MG63 (cell line): ENCODE measurements around the gene MAMDC4. TPM values are rescaled to one million over a fixed set of nuclear protein-coding genes. Genes with fewer than 3 reads are reported as not detected.
A peak's percentile ranks its signal among the peaks of the same experiment; 100 is the strongest.
"Not testable (repeated sequence)": the region's sequence is repeated elsewhere in the genome, so short reads cannot be mapped to it uniquely, and the experiment has no call there.

ENCODE experiments used
- DNase-seq: peaks from one replicate; pipeline ENCODE4 v3.0.0-alpha.2; 2020
- H3K27me3 ChIP-seq: fragments of 250-450 bp; sonication (Bioruptor Pico); 2 replicates; pipeline ENCODE4 v1.5.1; 2020; ENCODE audit warnings: mild to moderate bottlenecking, moderate library complexity
- H3K36me3 ChIP-seq: fragments of 250-450 bp; sonication (Bioruptor Pico); 2 replicates; pipeline ENCODE4 v1.5.1; 2020; ENCODE audit warnings: mild to moderate bottlenecking, moderate library complexity
- H3K4me3 ChIP-seq: fragments of 250-450 bp; sonication (Bioruptor Pico); 2 replicates; pipeline ENCODE4 v1.5.1; 2020; ENCODE audit warnings: mild to moderate bottlenecking, moderate library complexity
- H3K9me3 ChIP-seq: fragments of 250-450 bp; sonication (Bioruptor Pico); 2 replicates; pipeline ENCODE4 v1.5.1; 2020; ENCODE audit warnings: mild to moderate bottlenecking, moderate library complexity
- total RNA-seq: library from RNA; depleted of rRNA; stranded (reverse); fragments of >200 nt; shearing (Covaris generic); gene quantifications from 2 replicates; pipeline ENCODE4 v1.2.3, GENCODE V29; 2014; ENCODE audit warnings: low replicate concordance

MAMDC4 gene
- total RNA-seq, 1 experiment from 2014 or later, result 0.63 TPM

DNA sequence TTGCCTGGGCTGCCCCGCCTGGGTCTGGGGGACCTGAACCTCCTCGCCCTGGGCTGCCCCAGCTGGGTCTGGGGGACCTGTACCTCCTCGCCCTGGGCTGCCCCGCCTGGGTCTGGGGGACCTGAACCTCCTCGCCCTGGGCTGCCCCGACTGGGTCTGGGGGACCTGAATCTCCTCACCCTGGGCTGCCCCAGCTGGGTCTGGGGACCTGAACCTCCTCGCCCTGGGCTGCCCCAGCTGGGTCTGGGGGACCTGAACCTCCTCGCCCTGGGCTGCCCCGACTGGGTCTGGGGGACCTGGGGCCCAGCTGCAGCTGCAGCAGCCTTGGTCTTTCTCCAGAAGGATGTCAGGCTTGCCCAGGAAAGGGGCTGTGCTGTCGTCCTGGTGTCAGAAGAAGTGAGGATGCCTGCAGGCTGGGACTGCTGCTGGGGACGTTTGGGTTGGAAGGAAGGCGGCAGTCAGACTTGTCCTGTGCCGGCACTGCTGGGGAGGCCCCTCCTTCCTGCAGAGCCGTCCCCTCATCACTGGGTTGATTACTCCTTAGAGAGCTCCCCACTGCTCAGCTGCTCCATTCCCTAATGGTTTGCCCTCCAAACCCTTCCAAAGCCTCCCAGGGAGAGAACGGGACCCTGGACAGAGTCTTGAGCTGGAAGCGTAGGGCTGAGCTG is 18.6 kb upstream of the MAMDC4 start:
- H3K9me3 ChIP-seq, H3K27me3 ChIP-seq, H3K4me3 ChIP-seq, DNase-seq: not testable (repeated sequence)
- peaks cover 17% of the 10 kb centered on the region for H3K36me3 ChIP-seq

DNA sequence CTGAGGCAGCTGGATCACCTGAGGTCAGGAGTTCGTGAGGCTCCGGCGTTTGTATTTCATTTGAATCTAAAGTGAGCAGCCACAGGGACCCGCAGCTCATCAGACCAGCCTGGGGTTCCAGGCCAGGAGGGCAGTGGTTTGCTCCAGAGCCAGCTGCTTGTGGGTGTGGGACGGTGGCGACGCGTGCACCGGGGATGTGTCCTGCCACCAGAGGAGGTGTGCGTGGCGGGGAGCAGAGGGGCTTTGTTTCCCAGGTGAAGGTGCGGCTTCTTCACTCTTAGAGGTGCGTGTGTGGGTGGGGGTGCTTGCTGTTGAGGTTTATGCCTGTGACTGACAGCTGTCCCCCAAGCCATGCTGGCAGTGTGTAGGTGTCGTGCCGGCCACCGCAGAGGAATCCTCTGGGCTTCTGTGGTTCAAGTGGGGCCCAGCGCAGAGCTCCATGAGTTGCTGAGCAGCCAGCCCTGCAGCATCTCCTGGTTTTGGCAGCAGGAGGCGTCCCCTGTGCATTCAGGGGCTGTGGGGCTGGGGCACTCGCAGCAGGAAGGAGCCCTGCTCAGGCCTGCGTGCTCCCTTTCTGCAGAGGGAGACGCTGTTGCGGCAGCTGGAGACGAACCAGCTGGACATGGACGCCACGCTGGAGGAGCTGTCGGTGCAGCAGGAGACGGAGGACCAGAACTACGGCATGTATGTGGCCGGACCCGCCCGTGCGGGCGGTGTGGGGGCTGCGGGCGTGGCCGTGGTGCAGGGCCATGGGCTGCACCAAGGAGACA is 16.8 kb upstream of the MAMDC4 start:
- no peak for DNase-seq
- Histone ChIP-seq H3K36me3 (peaks cover 17% of the 10 kb centered on the region), H3K4me3 (no peak overlapping the region), H3K9me3 (no peaks in the 10 kb centered on the region), H3K27me3 (no peaks in the 10 kb centered on the region)

DNA sequence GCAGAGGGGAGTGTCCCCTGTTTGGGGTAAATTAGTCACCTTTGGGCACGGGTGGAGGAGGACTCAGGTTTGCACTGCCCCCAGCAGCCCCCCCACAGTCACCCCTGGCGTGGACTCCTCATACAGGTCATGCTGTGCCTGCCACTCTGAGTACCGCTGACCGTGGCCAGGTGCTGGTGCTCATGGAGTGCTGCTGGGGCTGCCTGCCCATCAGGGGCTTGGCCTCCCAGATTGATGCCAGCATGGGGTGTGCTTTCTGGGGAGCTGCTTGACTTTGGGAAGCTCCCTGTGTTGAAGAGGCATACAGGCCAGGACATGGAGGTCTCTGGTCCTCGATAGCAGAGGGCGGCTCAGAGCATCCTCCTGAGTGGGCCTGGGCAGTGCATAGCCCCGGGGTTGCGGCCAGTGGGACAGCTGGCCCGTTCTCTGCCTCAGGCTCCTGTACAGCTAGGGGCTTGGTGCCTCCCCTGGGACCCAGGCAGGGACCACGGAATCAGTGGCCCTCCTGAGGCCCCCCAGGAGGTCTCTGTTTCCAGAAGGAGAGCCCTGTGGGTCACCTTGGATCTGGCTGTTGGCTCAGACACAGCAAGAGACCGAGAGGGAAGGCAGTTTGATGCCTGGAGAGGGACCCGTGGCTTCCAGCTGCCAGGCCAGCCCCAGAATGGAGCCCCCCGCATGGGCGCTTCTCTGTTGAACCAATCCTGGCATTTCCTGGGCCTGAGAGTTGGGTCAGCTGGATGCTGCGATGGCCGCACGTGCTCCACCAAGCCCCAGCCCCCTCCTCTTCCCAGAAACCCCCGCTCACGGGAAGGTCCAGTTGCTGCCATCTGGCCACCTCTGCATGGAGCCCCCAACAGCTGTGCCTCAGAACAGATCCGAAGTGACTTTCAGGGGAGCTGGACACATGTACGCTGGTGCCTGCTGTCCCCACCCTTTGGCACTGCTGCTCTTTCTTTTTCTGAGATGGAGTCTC is 15.9 kb upstream of the MAMDC4 start:
- H3K36me3 ChIP-seq, result peaks cover 10% of the 10 kb centered on the region
- no peaks in the 10 kb centered on the region for H3K9me3 ChIP-seq
- no peak overlapping the region for H3K4me3 ChIP-seq
- no peaks in the 10 kb centered on the region for H3K27me3 ChIP-seq
- no peak for DNase-seq

DNA sequence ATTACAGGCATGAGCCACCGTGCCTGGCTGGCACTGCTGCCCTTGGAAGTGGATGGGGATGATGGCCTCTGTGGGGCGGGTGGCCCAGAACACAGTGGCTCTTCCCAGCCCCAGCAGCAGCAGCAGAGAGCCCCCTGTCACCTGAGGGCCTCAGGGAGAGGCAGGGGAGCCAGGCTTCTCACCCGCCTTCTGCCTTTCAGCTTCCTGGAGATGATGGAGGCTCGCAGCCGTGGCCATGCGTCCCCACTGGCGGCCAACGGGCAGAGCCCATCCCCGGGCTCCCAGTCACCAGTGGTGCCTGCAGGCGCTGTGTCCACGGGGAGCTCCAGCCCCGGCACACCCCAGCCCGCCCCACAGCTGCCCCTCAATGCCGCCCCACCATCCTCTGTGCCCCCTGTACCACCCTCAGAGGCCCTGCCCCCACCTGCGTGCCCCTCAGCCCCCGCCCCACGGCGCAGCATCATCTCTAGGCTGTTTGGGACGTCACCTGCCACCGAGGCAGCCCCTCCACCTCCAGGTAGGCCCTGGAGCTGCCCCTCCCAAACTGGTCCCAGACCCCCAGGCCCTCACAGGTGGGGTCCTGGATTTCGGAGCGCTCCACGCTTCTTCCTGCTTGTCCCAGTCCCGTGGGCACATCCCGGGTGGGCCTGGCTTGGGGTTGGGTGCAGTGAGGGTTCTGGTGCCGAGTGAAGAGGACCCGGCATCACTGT is 14.8 kb upstream of the MAMDC4 start:
- Histone ChIP-seq H3K36me3 (peaks cover 10% of the 10 kb centered on the region), H3K4me3 (no peak overlapping the region), H3K27me3 (no peaks in the 10 kb centered on the region), H3K9me3 (no peaks in the 10 kb centered on the region)
- no peak for DNase-seq

DNA sequence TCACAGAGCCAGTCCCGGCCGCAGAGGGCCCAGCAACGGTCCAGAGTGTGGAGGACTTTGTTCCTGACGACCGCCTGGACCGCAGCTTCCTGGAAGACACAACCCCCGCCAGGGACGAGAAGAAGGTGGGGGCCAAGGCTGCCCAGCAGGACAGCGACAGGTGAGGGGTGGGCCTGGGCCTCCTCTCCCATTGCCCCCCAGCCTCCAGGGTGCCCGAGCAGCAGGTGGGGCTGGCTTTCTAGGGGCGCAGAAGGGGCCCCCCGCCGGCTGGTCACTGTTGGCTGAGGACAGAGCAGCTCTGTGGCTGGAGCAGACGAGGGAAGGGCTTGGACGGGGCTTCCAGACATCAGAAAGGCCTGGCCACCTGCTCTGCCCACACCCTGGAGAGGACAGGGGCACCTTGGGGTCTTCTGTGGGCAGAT is 14.3 kb upstream of the MAMDC4 start:
- not testable (repeated sequence) for H3K27me3 ChIP-seq, H3K4me3 ChIP-seq, DNase-seq, H3K9me3 ChIP-seq
- H3K36me3 ChIP-seq, result peaks cover 10% of the 10 kb centered on the region

DNA sequence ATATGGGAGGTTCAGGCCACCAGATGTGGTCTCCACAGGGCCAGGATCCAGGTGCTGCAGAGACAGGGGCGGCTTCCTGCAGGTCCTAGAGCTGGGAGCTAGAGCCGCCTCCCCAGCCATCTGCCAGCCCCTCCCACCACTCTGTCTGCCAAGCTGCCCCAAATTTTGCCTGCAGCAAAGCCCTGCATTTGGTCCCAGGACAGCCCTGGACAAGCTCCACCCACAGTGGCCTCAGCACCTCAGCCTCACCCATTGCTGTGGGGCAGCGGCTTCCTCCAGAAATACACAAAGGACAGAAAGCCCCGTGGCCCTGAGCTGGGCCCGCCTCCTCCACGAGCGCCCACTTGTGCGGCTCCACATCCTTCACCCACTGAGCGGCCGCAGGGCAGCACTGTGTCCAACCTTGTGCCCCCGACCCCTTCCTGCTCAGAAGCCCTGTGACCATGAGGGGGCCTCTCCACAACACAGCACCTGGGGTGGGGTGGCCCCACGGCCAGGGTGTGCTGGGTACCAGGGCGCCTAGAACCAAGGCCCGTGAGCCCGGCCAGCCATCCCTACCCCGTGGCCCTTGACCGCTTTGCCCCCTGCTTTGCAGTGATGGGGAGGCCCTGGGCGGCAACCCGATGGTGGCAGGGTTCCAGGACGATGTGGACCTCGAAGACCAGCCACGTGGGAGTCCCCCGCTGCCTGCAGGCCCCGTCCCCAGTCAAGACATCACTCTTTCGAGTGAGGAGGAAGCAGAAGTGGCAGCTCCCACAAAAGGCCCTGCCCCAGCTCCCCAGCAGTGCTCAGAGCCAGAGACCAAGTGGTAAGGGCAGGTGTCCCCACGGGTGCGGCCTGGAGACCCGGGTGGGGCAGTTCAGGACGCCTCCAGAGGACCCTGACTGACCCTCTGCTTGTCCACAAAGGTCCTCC is 13.6 kb upstream of the MAMDC4 start:
- H3K36me3 ChIP-seq, result peaks cover 10% of the 10 kb centered on the region
- H3K9me3 ChIP-seq, result no peaks in the 10 kb centered on the region
- no peak overlapping the region for H3K4me3 ChIP-seq
- no peaks in the 10 kb centered on the region for H3K27me3 ChIP-seq
- no peak for DNase-seq

DNA sequence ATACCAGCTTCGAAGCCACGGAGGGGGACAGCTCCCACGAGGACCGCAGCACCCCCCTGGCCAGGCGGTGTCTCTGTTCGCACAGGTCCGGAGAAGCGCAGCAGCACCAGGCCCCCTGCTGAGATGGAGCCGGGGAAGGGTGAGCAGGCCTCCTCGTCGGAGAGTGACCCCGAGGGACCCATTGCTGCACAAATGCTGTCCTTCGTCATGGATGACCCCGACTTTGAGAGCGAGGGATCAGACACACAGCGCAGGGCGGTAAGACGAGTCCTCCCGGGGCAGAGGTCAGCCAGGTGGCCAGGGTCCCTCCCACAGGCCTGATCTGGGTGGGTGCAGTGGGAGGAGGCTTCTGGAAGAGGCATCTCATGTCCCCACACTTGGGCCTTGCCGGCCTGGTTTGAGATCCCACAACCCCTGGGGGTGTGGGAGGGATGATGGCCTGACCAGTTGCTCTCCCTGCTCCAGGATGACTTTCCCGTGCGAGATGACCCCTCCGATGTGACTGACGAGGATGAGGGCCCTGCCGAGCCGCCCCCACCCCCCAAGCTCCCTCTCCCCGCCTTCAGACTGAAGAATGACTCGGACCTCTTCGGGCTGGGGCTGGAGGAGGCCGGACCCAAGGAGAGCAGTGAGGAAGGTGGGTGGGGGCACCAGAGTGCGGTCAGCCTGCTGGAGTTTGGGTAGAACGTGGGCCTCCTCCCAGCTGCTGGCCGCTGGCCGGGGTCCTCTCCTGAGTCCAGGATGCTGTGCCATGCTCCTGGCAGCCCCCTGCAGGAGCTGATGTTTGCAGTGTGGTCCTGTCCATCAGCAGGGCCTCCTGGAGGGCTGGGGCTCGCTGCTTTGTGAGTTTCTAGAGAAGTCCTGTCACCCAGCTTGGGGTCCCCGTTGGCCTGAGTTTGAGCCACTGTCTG is 12.7 kb upstream of the MAMDC4 start:
- DNase-seq, result no peak
- Histone ChIP-seq H3K4me3 (no peak overlapping the region), H3K9me3 (no peaks in the 10 kb centered on the region), H3K36me3 (peaks cover 10% of the 10 kb centered on the region), H3K27me3 (no peaks in the 10 kb centered on the region)

DNA sequence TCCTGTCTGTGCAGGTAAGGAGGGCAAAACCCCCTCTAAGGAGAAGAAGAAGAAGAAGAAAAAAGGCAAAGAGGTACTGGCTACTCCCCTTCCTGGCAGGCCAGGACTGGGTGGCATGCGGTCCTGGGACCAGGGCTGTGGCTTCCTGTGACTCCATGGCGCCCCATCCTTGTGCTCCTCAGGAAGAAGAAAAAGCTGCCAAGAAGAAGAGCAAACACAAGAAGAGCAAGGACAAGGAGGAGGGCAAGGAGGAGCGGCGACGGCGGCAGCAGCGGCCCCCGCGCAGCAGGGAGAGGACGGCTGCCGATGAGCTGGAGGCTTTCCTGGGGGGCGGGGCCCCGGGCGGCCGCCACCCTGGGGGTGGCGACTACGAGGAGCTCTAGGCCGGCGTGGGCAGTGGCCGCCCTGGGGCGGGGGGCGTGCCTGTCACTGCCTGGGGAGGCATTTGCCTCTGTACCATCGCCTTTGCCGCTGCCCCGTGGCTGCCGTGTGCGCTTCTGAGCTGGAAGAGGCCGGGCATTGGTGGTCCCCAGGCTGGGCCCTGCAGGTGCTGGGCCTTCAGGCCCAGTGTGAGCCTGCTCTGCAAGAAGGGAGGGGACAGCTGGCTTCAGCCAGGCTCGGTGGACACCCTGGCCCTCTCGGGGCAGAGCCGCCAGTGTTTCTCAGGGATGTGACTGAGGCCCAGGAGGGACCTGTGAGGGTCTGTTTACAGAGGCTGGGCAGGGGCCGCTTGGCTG is 11.8 kb upstream of the MAMDC4 start:
- Histone ChIP-seq H3K4me3 (no peak overlapping the region), H3K27me3 (no peaks in the 10 kb centered on the region), H3K36me3 (peaks cover 10% of the 10 kb centered on the region), H3K9me3 (no peaks in the 10 kb centered on the region)
- no peak for DNase-seq

DNA sequence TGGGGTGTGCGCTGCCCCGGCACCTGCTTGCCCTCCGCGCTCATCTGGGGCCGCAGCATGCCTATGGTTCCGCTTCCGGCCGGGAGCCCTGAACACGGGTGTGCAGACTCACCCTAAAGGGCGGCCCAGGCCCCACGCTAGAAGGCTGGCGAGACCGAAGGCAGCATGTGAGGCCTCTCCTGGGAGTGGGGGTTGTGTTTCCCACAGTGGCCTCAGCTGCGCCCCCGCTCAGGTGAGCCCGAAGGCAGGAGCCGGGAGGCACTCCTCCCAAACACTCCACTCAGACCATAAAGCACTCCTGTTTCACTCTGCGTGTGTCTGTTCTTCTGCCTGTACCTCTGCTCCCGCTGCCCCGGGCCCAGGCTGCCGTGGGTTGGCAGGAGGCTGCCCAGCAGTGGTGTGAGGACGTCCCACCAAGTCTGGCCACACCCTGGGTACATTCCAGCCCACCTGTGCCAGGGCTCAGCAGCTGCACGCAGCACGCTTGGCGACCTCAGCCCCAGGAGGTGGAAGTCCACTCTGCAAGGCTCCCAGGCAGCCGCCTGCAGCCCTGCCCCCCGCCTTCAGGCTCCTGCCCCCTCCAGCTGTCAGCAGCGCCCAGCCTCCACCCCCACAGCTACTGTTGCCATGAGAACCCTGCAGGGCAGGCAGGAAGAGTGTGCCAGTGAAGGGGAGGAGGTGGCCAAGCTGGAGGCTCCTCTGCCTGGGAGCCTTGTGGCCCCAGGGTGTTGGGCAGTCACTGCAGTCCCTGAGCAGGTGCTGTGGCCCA is 11.1 kb upstream of the MAMDC4 start:
- H3K27me3 ChIP-seq, result no peaks in the 10 kb centered on the region
- no peak overlapping the region for H3K4me3 ChIP-seq
- no peaks in the 10 kb centered on the region for H3K9me3 ChIP-seq
- H3K36me3 ChIP-seq, result peaks cover 7% of the 10 kb centered on the region; the same call in 1 of the 2 replicates
- DNase-seq, result peak; percentile 76

DNA sequence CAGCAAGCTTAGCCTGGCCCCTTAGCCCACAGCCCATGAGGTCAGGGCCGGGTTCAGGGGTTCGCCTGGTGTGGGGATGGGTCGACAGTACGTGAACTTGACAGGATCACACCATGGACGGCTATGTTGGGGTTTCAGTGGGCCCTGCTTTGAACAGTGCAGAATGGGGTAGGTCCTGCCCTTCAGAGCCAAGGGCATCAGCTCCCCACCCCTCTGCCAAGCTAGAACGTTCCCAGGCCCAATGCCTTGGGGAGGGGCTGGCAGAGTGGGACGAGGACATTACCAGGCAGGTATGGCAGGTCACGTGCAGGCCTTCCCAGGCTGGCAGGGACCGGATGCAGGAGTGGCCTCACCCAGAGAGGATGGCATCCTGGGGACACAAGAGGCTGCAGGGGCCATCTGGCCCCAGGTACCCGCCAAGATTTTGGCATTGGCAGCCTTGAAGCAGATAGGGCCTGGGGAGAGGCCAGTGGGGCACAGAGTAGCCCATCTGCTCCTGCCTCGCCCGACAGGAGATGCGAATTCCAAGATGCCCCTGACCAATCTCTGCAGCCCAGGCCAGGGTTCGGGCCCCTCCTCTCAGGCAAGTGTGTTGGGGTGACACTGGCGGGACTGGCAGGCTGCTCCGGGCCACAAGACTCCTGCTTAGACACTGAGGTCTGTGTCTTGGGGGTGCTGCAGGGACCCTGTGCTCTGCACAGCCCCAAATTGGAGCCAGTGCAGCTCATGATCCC is 10.3 kb upstream of the MAMDC4 start:
- H3K27me3 ChIP-seq, DNase-seq, H3K4me3 ChIP-seq, H3K9me3 ChIP-seq, H3K36me3 ChIP-seq: not testable (repeated sequence)

DNA sequence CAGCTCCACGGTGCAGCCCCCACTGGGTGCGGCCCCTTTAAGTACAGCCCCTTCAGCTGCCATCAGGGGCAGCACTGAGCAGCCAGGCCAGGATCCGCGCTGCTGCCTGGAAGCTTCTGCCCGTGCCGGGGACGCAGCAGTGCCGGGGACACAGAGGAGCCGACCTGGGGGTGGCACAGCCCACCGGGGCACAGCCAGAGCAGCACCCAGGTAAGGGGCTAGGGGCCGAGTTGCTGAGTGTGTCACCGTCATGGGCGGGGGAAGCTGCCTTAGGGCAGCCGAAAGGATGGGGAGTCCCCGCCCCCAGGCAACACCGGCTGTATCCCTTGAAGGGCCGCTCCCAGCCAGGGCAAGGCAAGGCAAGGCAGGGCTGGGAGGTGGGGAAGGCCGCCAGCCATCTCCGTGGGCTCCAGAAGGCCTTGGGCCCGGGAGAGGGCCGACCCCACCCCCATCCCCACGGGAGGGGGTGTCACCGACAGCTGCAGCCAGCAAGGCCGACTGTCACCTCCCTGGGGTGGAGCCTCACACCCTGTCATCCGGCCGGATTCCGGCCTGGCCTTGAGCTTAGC is 9.7 kb upstream of the MAMDC4 start, which contains the start of gene AJM1:
AJM1 (plus strand) TSS at position 99 of the 569 bp plus-strand sequence. CDS start 1,937 bp downstream, outside the sequence.
- H3K36me3 ChIP-seq, H3K9me3 ChIP-seq, H3K27me3 ChIP-seq: not testable (repeated sequence)
- H3K4me3 ChIP-seq, result peak within 1 kb of the TSS; percentile 34
- peak; percentile 65 for DNase-seq

DNA sequence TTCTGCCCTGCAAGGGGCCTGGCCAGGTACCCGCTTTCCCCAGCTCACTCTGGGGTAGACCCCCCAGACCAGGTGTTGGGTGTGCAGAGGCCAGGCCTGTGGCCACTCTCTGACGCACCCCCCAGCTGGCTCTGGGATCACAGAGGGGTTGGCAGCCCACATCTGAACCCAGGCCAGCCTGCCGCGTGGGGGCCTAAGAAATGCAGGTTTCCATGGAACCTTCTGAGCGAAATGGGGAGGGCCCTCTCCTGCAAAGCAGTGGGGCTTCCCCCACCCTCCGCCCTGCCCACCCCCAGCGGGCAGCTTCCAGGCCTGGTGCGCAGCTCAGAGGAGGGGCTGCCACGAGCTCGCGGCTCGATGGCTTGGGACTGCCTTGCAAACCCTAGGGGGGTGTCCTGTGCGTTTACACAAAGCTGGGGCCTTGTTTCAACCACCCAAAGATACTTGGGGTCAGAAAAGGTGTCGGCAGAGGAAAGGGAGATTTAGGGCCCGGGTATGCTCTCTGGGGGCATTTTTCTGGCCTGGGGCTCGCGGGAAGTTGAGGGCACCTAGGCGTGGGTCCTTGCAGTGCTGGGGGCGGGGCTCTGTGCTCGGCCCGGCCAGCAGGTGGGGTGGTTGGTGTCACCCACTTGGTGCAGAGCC is 8.9 kb upstream of the MAMDC4 start:
- H3K4me3 ChIP-seq, DNase-seq, H3K36me3 ChIP-seq, H3K9me3 ChIP-seq, H3K27me3 ChIP-seq: not testable (repeated sequence)
